IMR-90 (cell line): Measurements from ENCODE around the gene BTBD6. TPM values are rescaled to one million over a fixed set of nuclear protein-coding genes. Genes with fewer than 3 reads are reported as not detected.

Experiments used
- ATAC-seq: fragments of 200-7000 bp; cut with Tn5 transposase; 2 replicates; pipeline ENCODE4 v1.9.1; 2020; ENCODE audit warnings: low read depth, mild to moderate bottlenecking, moderate library complexity
- BruUV-seq: library from RNA; stranded (reverse); fragments of 400-500 nt; replicated peaks from 2 replicates; lab custom pipeline; 2021; lab: Mats Ljungman, UMichigan
- CTCF ChIA-PET: fragments of 300-600 bp; formaldehyde crosslinking; extraction: SDS; loops from one replicate; lab custom pipeline; 2021; ENCODE audit warnings: antibody characterized with exemption; lab: Yijun Ruan, JAX
- POLR2A ChIA-PET: fragments of 300-600 bp; sonication (Branson Sonifier 250); formaldehyde crosslinking; loops from one replicate; lab custom pipeline; 2022; ENCODE audit warnings: antibody characterized with exemption; ENCODE audit not compliant: unreplicated experiment; lab: Charles Lee
- DNase-seq: peaks from one replicate; pipeline ENCODE4 v3.0.0; 2013
- H2AFZ ChIP-seq: replicated peaks from 2 replicates; pipeline ENCODE3; 2013; ENCODE audit warnings: low read length, mild to moderate bottlenecking; ENCODE audit not compliant: poor library complexity
- H2AK5ac ChIP-seq: 2 replicates; pipeline ENCODE4 v1.6.1; 2013; ENCODE audit warnings: low read depth, low read length, inconsistent platforms
- H2AK9ac ChIP-seq: replicated peaks from 2 replicates; pipeline ENCODE3; 2013; ENCODE audit warnings: mild to moderate bottlenecking, low read depth, low read length, moderate library complexity; ENCODE audit not compliant: poor library complexity
- H2BK120ac ChIP-seq: 2 replicates; pipeline ENCODE4 v1.6.1; 2013; ENCODE audit warnings: low read depth, low read length, inconsistent platforms
- H2BK15ac ChIP-seq: 3 replicates; pipeline ENCODE4 v1.6.1; 2013; ENCODE audit warnings: low read depth, low read length, inconsistent platforms
- H2BK20ac ChIP-seq: 2 replicates; pipeline ENCODE4 v1.6.1; 2013; ENCODE audit warnings: low read depth, mild to moderate bottlenecking, inconsistent platforms, low read length, moderate library complexity
- H2BK5ac ChIP-seq: 2 replicates; pipeline ENCODE4 v1.6.1; 2013; ENCODE audit warnings: mild to moderate bottlenecking, low read depth, low read length, inconsistent platforms; ENCODE audit not compliant: poor library complexity, severe bottlenecking
- H3K14ac ChIP-seq: replicated peaks from 2 replicates; pipeline ENCODE4 v1.6.1; 2013; ENCODE audit warnings: low read depth, low read length, inconsistent platforms
- H3K18ac ChIP-seq: 2 replicates; pipeline ENCODE4 v1.6.1; 2013; ENCODE audit warnings: low read depth, low read length, control low read depth
- H3K23ac ChIP-seq: 2 replicates; pipeline ENCODE4 v1.6.1; 2013; ENCODE audit warnings: low read depth, low read length, inconsistent platforms
- H3K27ac ChIP-seq: 2 replicates; pipeline ENCODE4 v1.5.1; 2013; ENCODE audit warnings: mild to moderate bottlenecking, control low read depth, low read length; ENCODE audit not compliant: insufficient read depth
- H3K27me3 ChIP-seq: 2 replicates; pipeline ENCODE4 v1.6.1; 2013; ENCODE audit warnings: low read length; ENCODE audit not compliant: control insufficient read depth, insufficient read depth
- H3K36me3 ChIP-seq: 2 replicates; pipeline ENCODE4 v1.6.1; 2013; ENCODE audit warnings: low read length, mixed read lengths; ENCODE audit not compliant: control insufficient read depth, insufficient read depth
- H3K4ac ChIP-seq: 2 replicates; pipeline ENCODE4 v1.6.1; 2013; ENCODE audit warnings: low read depth, low read length, inconsistent platforms
- H3K4me1 ChIP-seq: 2 replicates; pipeline ENCODE4 v1.6.1; 2013; ENCODE audit warnings: low read length, mixed read lengths; ENCODE audit not compliant: control insufficient read depth, insufficient read depth
- H3K4me2 ChIP-seq: 2 replicates; pipeline ENCODE4 v1.6.1; 2013; ENCODE audit warnings: low read depth, mild to moderate bottlenecking, control low read depth, low read length, moderate library complexity
- H3K4me3 ChIP-seq: 2 replicates; pipeline ENCODE4 v1.5.1; 2013; ENCODE audit warnings: low read depth, mild to moderate bottlenecking, control low read depth, low read length, moderate library complexity; ENCODE audit not compliant: insufficient read depth
- H3K56ac ChIP-seq: 2 replicates; pipeline ENCODE4 v1.6.1; 2013; ENCODE audit warnings: low read length, inconsistent platforms; ENCODE audit not compliant: insufficient read depth; ENCODE audit errors: extremely low read depth
- H3K79me1 ChIP-seq, 2 experiments: 2 replicates each; pipeline ENCODE4 v1.6.1; 2013; ENCODE audit warnings: low read length in 2 of 2, inconsistent platforms in 1 of 2, low read depth in 1 of 2
- H3K9ac ChIP-seq: 2 replicates; pipeline ENCODE4 v1.6.1; 2013; ENCODE audit warnings: low read depth, low read length, control low read depth
- H3K9me1 ChIP-seq: 2 replicates; pipeline ENCODE4 v1.6.1; 2013; ENCODE audit warnings: low read length, inconsistent platforms; ENCODE audit not compliant: insufficient read depth
- H3K9me3 ChIP-seq: 2 replicates; pipeline ENCODE4 v1.6.1; 2013; ENCODE audit warnings: low read length; ENCODE audit not compliant: control insufficient read depth, insufficient read depth
- H4K20me1 ChIP-seq: 2 replicates; pipeline ENCODE4 v1.6.1; 2013; ENCODE audit warnings: low read length, inconsistent platforms; ENCODE audit not compliant: insufficient read depth
- H4K5ac ChIP-seq: 2 replicates; pipeline ENCODE4 v1.6.1; 2013; ENCODE audit warnings: mild to moderate bottlenecking, low read depth, low read length, control low read depth
- H4K8ac ChIP-seq, 2 experiments: 2 replicates each; pipeline ENCODE4 v1.6.1; 2013; ENCODE audit warnings: low read depth in 2 of 2, low read length in 2 of 2, control low read depth in 1 of 2, inconsistent platforms in 1 of 2
- H4K91ac ChIP-seq: 2 replicates; pipeline ENCODE4 v1.6.1; 2013; ENCODE audit warnings: low read depth, low read length, inconsistent platforms; ENCODE audit not compliant: insufficient read depth
- BHLHE40 ChIP-seq: fragments of 150-350 bp; IDR thresholded peaks from 2 replicates; pipeline ENCODE4 v1.6.1; 2016; ENCODE audit warnings: mild to moderate bottlenecking, low read depth, low read length
- CEBPB ChIP-seq: IDR thresholded peaks from 2 replicates; pipeline ENCODE4 v1.6.1; 2012; ENCODE audit warnings: low read depth, low read length, improper control_type of control experiment
- CHD1 ChIP-seq: IDR thresholded peaks from 2 replicates; pipeline ENCODE4 v1.6.1; 2012; ENCODE audit warnings: low read depth, low read length, improper control_type of control experiment
- CTCF ChIP-seq: conservative IDR thresholded peaks from 2 replicates; pipeline ENCODE4 v1.5.1; 2012; ENCODE audit warnings: mild to moderate bottlenecking, low read depth, low read length, improper control_type of control experiment
- FOS ChIP-seq: fragments of 150-350 bp; IDR thresholded peaks from 2 replicates; pipeline ENCODE4 v1.6.1; 2016; ENCODE audit warnings: low read depth, low read length
- MAFK ChIP-seq: IDR thresholded peaks from 2 replicates; pipeline ENCODE4 v1.6.1; 2012; ENCODE audit warnings: low read depth, low read length, improper control_type of control experiment
- MAZ ChIP-seq: IDR thresholded peaks from 2 replicates; pipeline ENCODE4 v1.6.1; 2012; ENCODE audit warnings: low read depth, mild to moderate bottlenecking, low read length, improper control_type of control experiment, moderate library complexity, borderline replicate concordance
- POLR2A ChIP-seq: IDR thresholded peaks from 2 replicates; pipeline ENCODE4 v1.6.1; 2012; ENCODE audit warnings: mild to moderate bottlenecking, low read depth, low read length
- RAD21 ChIP-seq: IDR thresholded peaks from 2 replicates; pipeline ENCODE4 v1.6.1; 2012; ENCODE audit warnings: low read length, improper control_type of control experiment
- RCOR1 ChIP-seq: IDR thresholded peaks from 2 replicates; pipeline ENCODE4 v1.6.1; 2012; ENCODE audit warnings: mild to moderate bottlenecking, low read length, improper control_type of control experiment; ENCODE audit not compliant: insufficient replicate concordance
- RFX5 ChIP-seq: IDR thresholded peaks from 2 replicates; pipeline ENCODE4 v1.8.0; 2012; ENCODE audit warnings: low read depth, mild to moderate bottlenecking, low read length, moderate library complexity
- SMC3 ChIP-seq: fragments of 150-350 bp; IDR thresholded peaks from 2 replicates; pipeline ENCODE4 v1.6.1; 2016; ENCODE audit warnings: low read depth, mild to moderate bottlenecking, antibody characterized with exemption, low read length, moderate library complexity
- USF2 ChIP-seq: fragments of 150-350 bp; IDR thresholded peaks from 2 replicates; pipeline ENCODE4 v1.6.1; 2017; ENCODE audit warnings: mild to moderate bottlenecking, antibody characterized with exemption, low read length, low read depth
- WGBS, 2 experiments: methylation state at CpG; one replicate each; pipeline versions ENCODE4 v1.1.5 to v1.1.7; 2013; ENCODE audit warnings: missing lambda C conversion rate in 2 of 2; ENCODE audit not compliant: insufficient read length in 1 of 2; ENCODE audit errors: extremely low coverage in 2 of 2; 5-methylcytosine and 5-hydroxymethylcytosine counted together
- dilution Hi-C: fragments of 300-500 bp; cut with HindIII; formaldehyde crosslinking; loops from one replicate; pipeline ENCODE4 v1.14.3; 2018; ENCODE audit warnings: low sequenced_read_pairs; ENCODE audit not compliant: unreplicated experiment
- in situ Hi-C: fragments of 300-500 bp; cut with MboI; formaldehyde crosslinking; loops from 3 replicates; pipeline ENCODE4 v1.14.3; 2019; ENCODE audit warnings: low sequenced_read_pairs, inconsistent platforms, mixed read lengths
- intact Hi-C: fragments of 100-400 bp; cut with micrococcal nuclease; formaldehyde crosslinking; loops from 2 replicates; pipeline ENCODE4 v1.10.0; 2022
- polyA plus RNA-seq, 3 experiments: library from polyadenylated mRNA; depleted of rRNA; stranded (reverse); fragments of >200 nt; gene quantifications; 2 replicates each; pipeline ENCODE4 v1.2.3, GENCODE V29; 2012; ENCODE audit warnings: low replicate concordance in 1 of 3
- total RNA-seq: library from RNA; depleted of rRNA; stranded (reverse); fragments of >200 nt; gene quantifications from 2 replicates; pipeline ENCODE4 v1.2.3, GENCODE V29; 2012

BTBD6 gene
- total and polyA plus RNA-seq, 2 of the 4 experiments (the other 2 are of a cell fraction) = 33.9 to 43.9 TPM

- Histone ChIP-seq H3K23ac (no peak overlapping the region), H2AK9ac (no peak overlapping the region), H3K14ac (no peak overlapping the region), H3K27me3 (no peaks in the 10 kb centered on the region), H3K4me2 (no peak overlapping the region), H3K79me1 (peaks cover 9 to 14% of the 10 kb centered on the region in 2 experiments; a peak in 3 of 4 replicates), H3K9ac (no peak overlapping the region), H2BK20ac (no peak overlapping the region), H3K9me1 (peaks cover 10% of the 10 kb centered on the region), H4K8ac (no peak overlapping the region), H2BK120ac (no peak overlapping the region), H2BK5ac (no peak overlapping the region), H2AK5ac (no peak overlapping the region), H4K20me1 (peaks cover 14% of the 10 kb centered on the region), H2AFZ (no peak overlapping the region), H3K18ac (no peak overlapping the region), H3K36me3 (peaks cover 41% of the 10 kb centered on the region), H2BK15ac (no peak overlapping the region), H3K4me3 (no peak overlapping the region), H3K27ac (no peak overlapping the region), H3K56ac (no peak overlapping the region), H4K5ac (no peak overlapping the region), H3K4me1 (no peaks in the 10 kb centered on the region), H3K9me3 (no peaks in the 10 kb centered on the region), H4K91ac (no peak overlapping the region), H3K4ac (no peak overlapping the region)
- ATAC-seq (no peak), DNase-seq (no peak)
- intact Hi-C loops = no loop called here
- dilution Hi-C loops = no loop called here
- WGBS, 2 experiments = 83% methylated on average over 1 of the region's 10 CpGs; no CpG with 5 or more reads in 1 of the 2 experiments
- POLR2A ChIA-PET = no interaction called here
- BruUV-seq = no TSS peak
- in situ Hi-C loops = no loop called here
- TF ChIP-seq SMC3 (no peak), CHD1 (no peak), MAFK (no peak), POLR2A (no peak), USF2 (no peak), MAZ (no peak), RCOR1 (no peak), CTCF (no peak), RFX5 (no peak), CEBPB (no peak), FOS (no peak), RAD21 (no peak), BHLHE40 (no peak)
- CTCF ChIA-PET = no interaction called here
Observed at GRCh38 chr14:105213361-105213760, 35.0 kb upstream of the BTBD6 start.
